HTR-8/SVneo (cell line): Measurements from ENCODE around the gene OSBPL3.

Experiments used
- DNase-seq: peaks from one replicate; pipeline ENCODE4 v3.0.0; 2011; ENCODE audit warnings: low spot score, mixed read lengths; ENCODE audit not compliant: insufficient read length
- FAIRE-seq: peaks from 2 replicates; lab custom pipeline; 2011; peaks lifted over from hg19 to GRCh38; lab: Jason Lieb, UNC

The OSBPL3 gene

DNA sequence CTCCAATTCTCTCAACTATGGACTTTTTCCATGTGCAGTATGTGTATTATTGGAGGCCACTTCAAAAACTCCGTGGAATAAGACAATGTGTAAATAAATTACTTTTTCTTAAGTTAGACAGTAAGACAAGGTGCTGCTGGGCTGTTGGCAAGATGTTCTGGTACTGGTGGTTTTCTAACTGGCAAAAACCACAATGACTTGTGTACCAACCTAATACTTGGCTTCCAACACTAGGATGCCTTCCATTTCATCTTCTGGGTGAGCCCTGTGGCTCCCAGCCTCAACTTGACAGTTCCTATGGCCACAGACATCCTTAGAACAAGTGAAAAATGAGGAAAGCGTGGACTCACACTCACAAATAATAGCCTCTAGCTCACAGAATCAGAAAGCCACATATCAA lies 77.0 kb downstream of the OSBPL3 start:
- FAIRE-seq: no peak
- DNase-seq: no peak

DNA sequence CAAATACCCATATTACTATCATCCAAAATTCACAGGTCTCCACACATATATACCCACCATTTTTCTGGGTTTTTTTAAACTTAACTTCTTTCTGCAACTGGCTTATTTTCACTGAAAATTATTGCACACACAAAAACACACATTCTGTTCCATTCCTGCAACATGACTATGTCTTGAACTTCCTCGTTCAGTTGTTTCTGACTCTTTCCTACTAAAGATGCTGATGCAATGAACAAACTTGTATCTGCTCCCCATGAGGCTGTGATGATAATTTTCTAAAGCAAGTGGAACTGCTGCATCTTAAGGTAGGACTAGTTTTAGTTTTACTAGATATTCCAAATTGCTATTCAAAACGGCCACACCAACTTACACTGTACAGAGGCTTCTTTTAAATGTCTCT lies 77.7 kb downstream of the OSBPL3 start:
- FAIRE-seq (no peak), DNase-seq (no peak)

DNA sequence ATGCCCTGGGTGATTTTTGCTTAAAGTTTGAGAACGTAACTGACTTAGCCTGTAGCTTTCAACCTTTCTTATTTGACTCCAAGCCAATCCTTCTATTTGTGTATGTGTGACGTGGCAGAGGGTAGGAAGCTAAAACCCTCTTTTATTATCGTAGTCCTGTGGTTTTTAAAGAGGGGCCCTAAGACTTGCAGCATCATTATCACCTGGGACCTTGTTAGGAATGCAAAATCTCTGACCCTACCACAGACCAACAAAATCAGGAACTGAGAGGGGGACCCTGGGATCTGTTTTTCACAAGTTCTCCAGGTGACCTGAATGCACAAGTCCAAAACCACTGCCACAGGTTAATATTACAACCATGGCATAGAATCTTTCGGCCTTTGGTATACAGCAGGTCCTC lies 80.1 kb downstream of the OSBPL3 start:
- no peak for DNase-seq
- FAIRE-seq: no peak

DNA sequence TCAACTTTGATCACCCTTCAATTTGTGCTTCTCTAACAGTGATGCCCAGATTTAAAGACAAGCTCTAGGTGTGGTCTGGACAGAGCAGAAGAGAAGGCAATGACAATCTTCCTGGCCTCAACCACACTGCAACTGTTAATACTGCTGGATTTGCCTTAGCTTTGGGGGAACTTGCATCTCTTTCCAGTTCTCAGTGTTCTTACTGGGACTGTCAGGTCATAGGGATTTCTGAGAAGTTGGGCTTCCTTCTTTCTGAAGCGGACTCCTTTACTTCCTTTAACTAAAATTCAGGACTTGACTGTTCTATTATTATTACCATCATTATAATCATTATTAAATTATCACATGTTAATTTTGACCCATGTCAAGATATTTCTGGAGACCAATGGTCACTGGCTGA lies 80.8 kb downstream of the OSBPL3 start:
- no peak for DNase-seq
- no peak for FAIRE-seq

DNA sequence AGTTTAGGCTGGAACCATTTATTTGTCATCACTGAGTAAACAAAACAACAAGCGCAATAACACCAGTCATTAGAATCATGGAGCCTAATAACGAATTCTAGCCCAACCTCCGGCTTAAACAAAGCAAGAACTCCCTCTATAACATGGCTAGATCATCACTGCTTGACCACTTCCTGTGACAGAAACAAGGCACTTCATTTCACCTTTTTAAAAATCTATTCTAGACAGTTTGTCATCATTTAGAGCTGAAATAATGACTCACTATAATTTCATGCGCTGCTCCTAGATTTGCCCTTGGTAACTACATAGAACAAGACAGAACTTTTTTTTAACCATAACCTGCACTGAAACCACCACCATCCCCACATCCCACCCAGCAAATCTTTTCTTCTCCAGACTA lies 81.3 kb downstream of the OSBPL3 start:
- DNase-seq (peak; percentile 33), FAIRE-seq (no peak)

DNA sequence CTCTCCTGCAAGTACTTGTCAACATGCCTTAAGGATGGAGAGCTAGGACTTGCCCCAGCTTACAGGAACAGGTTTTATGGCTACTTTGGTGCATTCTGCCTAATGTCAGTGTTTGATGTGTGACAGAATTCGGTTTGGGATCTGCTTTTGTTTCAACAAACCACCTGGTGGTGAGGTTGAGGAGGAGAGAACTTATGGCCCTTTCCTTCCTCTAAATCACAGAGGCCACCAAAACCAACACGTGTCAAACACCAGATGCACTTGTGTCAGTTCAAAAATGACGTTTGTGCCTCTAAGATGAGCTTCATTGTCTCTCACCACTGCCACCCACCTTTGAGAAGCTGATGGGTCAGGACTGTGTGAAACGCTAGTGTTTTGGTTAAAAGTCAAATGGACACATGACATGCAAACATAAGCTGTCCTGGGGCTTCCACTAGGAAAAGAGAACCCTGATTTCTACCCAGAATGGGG lies 83.9 kb downstream of the OSBPL3 start:
- DNase-seq: no peak
- FAIRE-seq: no peak

DNA sequence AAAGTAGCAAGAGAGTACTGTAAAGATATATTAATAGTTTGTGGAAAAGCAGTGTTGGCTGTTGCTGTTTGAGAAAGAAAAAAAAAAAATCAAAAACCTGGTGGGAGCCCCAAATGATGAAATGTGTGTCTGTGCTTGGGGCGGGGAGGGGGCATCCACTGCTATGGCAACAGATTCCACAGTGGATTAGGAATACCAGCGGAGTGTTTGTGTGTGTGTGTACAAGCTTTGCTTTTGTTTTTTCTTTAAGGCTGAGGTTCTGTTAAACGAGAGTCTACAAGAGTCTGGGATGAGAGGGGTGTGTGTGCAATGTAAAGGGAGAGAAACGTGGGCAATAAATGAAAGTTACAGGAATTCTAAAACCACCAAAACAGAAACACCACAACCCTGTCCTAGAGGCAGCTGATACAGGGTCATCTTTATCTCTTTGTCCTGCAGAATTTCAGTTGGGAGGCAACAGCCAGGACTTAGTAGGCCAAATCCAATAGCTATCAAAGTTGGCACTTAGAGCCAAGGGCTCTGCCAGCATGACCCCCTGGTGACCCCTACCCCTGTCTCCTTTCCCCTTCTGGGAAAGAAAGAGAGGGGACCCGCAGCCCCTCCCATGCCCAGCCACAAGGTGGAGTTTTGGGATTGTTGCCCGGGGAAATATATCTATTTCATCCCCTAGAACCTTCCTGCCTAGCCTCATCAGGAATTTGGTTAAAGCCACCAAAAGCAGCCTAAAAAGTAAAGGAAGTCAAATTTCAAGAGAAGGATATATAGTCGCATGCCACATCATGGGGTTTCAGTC lies 85.4 kb downstream of the OSBPL3 start:
- no peak for FAIRE-seq
- DNase-seq: no peak

DNA sequence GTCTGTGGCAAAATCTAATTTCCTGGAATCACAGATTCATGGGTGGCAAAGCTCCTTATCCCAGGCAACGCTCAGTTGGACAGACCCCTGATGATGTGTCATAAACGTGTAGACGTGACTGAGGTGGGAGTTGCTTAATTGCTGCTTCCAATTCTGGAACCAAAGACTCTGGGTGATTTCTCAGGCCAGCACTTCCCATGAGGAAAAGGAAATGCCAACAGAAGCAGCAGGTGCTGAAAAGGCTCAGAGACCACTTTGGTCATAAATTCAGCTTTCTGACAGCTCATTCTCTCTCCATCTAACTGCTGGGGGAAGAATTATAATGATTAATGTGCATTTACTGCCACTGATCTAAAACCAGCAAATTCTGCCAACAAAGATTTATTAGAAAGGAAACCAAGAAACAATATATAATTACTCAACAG lies 88.7 kb downstream of the OSBPL3 start:
- FAIRE-seq: no peak

DNA sequence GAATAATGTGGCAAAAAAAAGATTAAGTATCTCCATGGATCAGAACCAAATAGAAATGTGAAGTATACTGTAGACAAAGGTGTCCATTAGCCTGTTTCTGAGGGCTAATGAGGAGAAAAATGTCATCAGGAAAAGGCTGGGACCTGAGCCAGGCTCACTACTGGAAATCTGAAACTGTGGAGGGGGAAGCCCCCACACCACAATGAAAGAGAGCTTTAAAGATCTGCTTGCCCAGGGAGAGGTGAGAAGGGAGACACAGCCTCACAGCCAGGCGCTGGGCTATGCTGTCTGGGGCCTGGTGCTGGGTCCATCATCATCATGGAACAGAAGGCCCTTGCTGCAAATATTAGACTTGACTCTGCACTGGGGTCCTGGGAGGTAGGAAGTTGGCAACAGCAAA lies 90.4 kb downstream of the OSBPL3 start:
- FAIRE-seq (no peak), DNase-seq (no peak)

More for the DNA sequence above, 88.7 kb downstream of the OSBPL3 start:
- DNase-seq: no peak

DNA sequence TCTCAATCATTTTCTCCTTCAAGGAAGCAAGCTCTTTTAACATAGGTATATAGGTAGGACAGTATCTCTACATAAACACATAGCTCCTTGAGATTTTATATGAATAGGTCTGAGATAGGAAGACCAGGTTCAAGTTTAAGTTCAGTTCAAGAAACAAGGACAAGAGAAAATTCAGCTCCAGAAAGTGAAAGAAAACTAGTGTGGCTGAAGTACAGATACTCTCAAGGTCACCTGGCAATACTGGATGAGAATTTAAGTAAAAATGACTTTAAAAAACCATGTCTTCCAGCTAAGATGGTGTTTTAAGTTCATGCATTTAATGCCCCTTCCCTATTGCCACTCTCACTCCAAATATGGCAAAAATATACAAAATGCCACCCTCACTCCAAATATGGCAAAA lies 91.3 kb downstream of the OSBPL3 start:
- FAIRE-seq (no peak), DNase-seq (no peak)

DNA sequence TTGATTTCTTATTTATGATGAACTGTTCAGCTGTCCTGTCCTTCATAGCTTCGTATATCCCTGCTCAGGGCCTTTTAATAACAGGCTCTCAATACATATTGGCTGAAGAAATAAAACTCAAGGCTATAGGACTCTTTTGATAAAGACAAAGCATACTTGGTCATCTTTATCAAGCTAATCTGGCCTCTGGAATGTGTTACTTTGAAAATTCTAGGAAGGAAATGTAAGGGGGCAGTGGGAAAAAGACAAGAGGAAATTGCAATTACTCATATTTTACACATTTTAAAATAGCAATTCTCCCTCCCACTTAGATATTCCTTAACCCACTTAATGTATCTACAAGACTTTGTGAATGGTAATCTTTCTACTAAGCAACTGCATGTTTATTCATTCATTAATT lies 94.3 kb downstream of the OSBPL3 start:
- DNase-seq: no peak
- FAIRE-seq: no peak

DNA sequence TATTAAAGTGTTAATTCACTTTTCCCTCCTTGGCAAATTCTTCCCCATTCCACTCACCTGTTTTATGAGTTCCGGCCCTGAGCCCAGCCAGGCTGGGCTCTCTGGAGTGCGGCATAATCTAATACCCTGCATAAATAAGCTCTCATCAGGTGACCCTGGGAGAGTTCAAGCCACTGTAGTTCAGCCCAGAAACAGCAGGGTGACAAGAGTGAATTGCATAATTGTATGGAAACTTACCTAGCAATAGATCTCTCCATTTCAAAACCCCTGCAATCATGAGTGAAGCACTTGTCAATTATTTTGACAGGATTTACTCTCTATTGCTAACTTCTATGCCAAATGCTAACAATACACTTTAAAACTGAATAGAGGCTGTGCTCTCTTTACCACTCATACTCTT lies 94.7 kb downstream of the OSBPL3 start:
- FAIRE-seq: no peak
- DNase-seq: no peak

DNA sequence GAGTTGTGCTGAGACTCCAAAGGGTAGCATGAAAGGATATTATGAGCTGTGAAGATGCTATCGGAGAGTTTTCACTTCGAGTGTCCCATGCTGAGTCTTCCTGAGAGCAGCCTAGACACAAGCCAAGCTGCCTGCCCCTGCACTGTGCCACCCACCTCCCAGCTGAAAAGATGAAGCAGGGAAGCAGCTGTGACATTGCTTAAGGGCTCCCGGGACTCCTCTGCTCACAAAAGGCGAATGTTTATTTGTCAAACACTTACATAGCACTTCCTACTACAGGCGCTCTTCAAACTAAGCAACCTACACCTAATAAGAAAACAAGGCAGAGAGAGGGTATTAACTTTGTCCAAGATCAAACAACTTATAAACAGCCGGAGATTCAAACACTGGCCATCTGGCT lies 95.6 kb downstream of the OSBPL3 start:
- FAIRE-seq: no peak
- DNase-seq: no peak

DNA sequence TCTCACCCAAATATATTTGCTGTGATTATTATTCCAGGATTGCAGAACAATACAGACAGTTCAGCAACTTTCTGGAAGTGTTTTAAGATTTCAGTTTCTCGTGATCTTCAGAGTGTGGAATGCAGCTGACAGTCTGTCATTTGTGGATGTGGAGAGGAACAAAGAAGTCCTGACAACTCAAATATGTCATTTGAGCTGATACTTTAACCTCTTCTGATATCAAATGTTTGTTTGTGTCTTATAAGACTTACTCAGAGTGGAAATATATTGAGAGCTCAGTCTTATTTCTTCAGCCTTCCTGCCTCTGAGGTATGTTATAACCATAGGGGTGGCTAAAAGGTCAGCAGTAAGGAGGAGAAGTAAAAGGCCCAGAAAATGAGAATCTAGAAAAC lies 96.4 kb downstream of the OSBPL3 start:
- FAIRE-seq (no peak), DNase-seq (no peak)

DNA sequence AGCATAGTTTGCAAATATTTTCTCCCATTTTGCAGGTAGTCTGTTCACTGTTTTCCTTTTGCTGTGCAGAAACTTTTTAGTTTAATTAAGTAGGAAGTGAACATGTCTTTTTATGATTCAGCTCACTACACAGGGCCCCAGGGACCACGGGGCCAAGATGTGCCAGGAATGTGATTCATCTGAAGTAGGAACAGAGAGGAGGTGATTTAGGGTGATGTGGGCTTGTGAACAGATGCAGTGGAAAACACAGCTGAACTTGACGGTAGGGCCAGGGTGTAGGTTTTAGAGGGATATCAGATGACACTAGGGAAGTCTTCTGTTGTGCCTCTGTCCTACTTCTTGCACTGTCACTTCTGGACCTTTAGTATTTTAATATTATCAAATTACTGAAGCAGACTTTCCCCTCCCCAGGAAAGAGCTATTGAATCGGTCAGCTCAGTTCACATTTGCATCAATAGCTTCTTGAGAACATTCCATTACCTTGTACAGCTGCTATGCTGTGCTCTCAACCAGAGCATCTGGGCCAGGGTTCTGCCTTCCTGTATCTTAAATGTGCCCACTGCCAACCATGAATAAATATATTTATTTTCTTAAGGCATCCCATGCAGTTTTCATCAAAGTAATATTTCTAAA lies 96.9 kb downstream of the OSBPL3 start:
- DNase-seq (no peak), FAIRE-seq (no peak)

DNA sequence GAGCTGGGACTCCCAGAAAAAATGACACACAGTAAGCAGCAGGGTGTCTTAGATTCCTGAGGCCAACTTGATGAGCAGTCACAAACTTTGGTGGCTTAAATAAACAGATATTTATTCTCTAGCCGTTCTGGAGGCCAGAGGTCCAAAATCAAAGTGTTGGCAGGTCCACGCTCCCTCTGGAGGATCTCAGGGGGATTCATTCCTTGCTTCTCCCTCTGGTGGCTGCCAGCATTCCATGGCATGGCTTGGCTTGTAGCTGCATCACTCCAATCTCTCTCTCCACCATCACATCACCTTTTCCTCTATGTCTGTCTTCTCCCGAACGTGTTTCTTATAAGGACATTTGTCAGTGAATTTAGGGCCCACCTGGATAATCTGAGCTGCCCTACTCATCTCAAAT lies 98.4 kb downstream of the OSBPL3 start:
- FAIRE-seq: peak; percentile 38
- no peak for DNase-seq

DNA sequence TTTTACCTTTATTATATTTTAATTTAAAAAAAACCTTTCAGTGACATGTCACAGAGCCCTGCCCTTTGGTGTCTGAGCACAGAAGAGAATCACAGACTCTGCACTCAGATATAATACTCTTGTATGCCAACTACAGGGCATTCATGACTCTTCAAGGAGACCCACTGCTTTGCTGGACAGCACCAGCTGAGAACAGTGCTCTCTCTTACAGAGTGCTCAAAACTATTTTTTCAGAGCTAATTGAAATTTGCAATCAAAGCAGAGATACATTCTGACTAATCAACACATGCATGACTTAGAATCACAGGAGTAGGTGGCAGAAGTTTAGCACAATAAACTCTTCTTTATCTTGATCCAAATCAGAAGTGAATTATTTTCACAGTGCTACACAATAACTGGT lies 99.1 kb downstream of the OSBPL3 start:
- DNase-seq: no peak
- no peak for FAIRE-seq

DNA sequence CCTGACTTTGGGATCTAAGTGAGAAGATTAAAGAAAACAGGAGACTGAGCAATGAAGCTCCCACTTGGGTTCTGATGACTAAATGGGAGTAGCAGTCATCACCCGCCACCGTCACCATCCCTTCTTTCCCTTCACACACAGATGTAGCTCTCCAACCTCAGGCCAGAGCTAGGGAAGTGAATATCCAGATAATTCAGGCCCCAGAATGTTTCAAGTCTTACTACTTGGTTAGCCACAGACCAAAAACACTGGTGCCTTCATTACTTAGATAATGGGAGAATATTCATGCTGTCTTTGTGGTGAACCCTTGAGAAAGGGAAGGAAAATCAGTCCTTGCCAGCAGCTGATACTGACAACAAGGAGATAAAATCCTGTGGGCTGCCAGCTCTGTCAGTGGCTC lies 100.7 kb downstream of the OSBPL3 start:
- DNase-seq (no peak), FAIRE-seq (no peak)

DNA sequence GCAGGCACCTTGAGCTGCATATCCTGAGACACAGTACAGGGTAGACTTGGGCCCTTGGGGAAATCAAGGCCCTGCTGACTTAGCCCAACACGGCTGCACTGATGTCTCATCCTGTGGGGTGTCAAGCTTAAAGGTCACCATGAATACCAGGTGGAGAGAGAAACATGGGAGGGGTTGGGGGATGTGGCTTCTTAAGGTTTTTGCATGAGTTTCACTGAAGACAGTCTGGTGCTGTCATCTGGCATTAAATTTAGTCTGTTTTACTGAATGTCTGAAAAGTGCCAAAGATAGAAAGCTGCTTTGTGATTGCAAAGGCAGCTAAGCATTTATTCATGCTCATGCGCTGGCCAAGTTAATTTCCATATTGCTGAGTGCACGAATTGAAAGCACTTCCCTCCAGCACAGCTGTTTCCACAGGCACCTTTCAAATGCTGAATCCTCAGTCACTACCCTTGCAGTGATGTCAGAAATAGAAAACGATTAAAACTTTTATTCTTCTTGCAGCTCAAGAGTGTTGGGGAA lies 102.1 kb downstream of the OSBPL3 start:
- FAIRE-seq (no peak), DNase-seq (no peak)

DNA sequence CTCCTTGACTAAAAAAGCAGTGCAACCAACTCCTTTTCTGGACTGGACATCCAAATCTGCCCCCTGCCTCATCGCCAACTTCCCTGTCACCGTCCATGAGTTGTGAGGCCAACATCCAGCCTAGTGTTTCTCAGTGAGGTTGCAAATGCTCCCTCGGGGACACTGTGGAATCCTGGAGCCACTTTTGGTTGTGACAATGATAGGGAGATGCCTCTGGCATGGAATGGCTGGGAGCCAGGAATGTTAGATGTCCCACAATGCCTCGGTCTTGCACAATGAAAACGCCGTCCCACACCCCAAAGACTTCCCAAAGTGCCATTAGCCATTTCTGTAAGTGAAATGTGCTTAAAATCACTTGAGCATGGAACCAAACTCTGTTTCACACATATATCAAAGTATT lies 105.2 kb downstream of the OSBPL3 start:
- DNase-seq: no peak
- peak; percentile 23 for FAIRE-seq

DNA sequence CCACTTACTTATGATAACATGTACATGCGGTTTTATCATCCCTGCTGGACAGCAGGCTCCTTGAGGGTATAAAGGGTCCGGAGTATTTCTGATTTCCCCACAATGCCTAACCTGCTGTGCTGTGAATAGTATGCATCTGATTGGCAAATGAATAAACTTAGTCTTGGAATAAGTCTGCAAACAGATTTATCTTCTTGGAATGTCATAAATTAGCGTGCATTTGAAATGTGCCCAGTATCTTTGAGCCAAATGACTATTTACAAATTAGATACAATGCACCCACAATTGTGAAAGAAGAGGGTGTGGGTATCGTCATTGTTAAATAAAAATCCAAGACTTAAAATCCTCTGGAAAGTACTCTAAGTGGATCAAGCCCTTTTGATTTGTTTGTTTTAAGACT lies 106.0 kb downstream of the OSBPL3 start:
- FAIRE-seq: no peak
- no peak for DNase-seq

DNA sequence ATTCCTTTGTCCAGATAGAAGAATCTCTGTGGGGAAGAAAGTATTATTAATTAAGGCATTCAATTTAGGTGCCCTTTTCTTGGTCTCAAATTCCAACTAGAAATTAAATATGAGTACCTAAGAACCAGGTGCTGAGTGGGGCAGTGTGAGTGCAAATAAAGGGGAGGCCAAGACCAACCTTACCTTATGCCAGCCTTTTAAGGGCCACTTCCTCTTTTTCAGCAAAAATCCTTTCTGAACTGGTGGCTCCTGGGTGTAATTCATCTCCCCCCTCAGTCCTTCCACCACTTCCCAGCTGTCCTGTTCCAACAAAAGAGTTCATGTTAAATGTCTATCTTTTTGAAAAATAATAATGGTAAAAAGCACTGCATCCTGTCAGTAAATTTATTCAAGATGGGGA lies 108.2 kb downstream of the OSBPL3 start:
- no peak for FAIRE-seq
- DNase-seq: no peak
